Gastrocnemius medialis (tissue), 4 donors: Measurements from ENCODE around the gene SSPN.
A peak's percentile ranks its signal among the peaks of the same experiment; 100 is the strongest.

Experiments
- CTCF ChIP-seq, 5 experiments: fragments of 450-650 bp in 3 of 5; fragments of 200-600 bp in 2 of 5; sonication (generic) in 2 of 5; IDR thresholded peaks in 4 of 5; conservative IDR thresholded peaks in 1 of 5; 1 replicate in 4 of 5; 2 replicates in 1 of 5; pipeline ENCODE4 v1.5.1; 2016 to 2019; ENCODE audit warnings: antibody characterized with exemption in 5 of 5, mild to moderate bottlenecking in 3 of 5, moderate library complexity in 3 of 5
- POLR2A ChIP-seq, 2 donors: fragments of 450-650 bp; IDR thresholded peaks; one replicate each; pipeline ENCODE4 v1.6.1; 2017; ENCODE audit warnings: antibody characterized with exemption in 2 of 2, mild to moderate bottlenecking in 2 of 2, moderate library complexity in 2 of 2

- TF ChIP-seq CTCF (IDR thresholded peaks at IDR 0.05 in 4 of 5, conservative IDR thresholded peaks at IDR 0.05 in 1 of 5) (peak in 3 of 5 experiments; percentile 20 to 61 (median 33)), POLR2A (IDR thresholded peaks at IDR 0.05) (no peak)
These were observed 103.6 kb downstream of the SSPN start for GRCh38 chr12:26298785-26299621.
